GM23248 (cell line): Measurements from ENCODE around the gene SV2C. TPM values are rescaled to one million over a fixed set of nuclear protein-coding genes. Genes with fewer than 3 reads are reported as not detected.

ENCODE experiments used
- DNase-seq: peaks from one replicate; pipeline ENCODE4 v3.0.0-alpha.2; 2015
- H2AFZ ChIP-seq: fragments of 200-600 bp; sonication (generic); 2 replicates; pipeline ENCODE4 v1.6.1; 2016; ENCODE audit warnings: antibody characterized with exemption
- H3F3A ChIP-seq: fragments of 200-600 bp; sonication (generic); 2 replicates; pipeline ENCODE4 v1.6.1; 2016; ENCODE audit warnings: mild to moderate bottlenecking, antibody characterized with exemption, mixed run types; ENCODE audit not compliant: insufficient read depth
- H3K27ac ChIP-seq: fragments of 200-600 bp; sonication (generic); 2 replicates; pipeline ENCODE4 v1.5.1; 2016; ENCODE audit warnings: mild to moderate bottlenecking
- H3K27me3 ChIP-seq: fragments of 200-600 bp; sonication (generic); replicated peaks from 2 replicates; pipeline ENCODE4 v1.6.1; 2016; ENCODE audit warnings: mild to moderate bottlenecking; ENCODE audit not compliant: insufficient read depth
- H3K36me3 ChIP-seq: fragments of 200-600 bp; sonication (generic); 2 replicates; pipeline ENCODE4 v1.6.1; 2016; ENCODE audit warnings: low read depth, mild to moderate bottlenecking
- H3K4me1 ChIP-seq: fragments of 200-600 bp; sonication (generic); 2 replicates; pipeline ENCODE4 v1.6.1; 2016; ENCODE audit warnings: mild to moderate bottlenecking; ENCODE audit not compliant: insufficient read depth
- H3K4me2 ChIP-seq: fragments of 200-600 bp; sonication (generic); one replicate; pipeline ENCODE4 v1.6.1; 2016; ENCODE audit warnings: mild to moderate bottlenecking; ENCODE audit not compliant: unreplicated experiment
- H3K4me3 ChIP-seq: fragments of 200-600 bp; sonication (generic); 2 replicates; pipeline ENCODE4 v1.5.1; 2016; ENCODE audit warnings: mild to moderate bottlenecking
- H3K79me2 ChIP-seq: fragments of 200-600 bp; sonication (generic); 2 replicates; pipeline ENCODE4 v1.6.1; 2016; ENCODE audit warnings: mild to moderate bottlenecking; ENCODE audit not compliant: insufficient read depth
- H3K9ac ChIP-seq: fragments of 200-600 bp; sonication (generic); 2 replicates; pipeline ENCODE4 v1.6.1; 2016; ENCODE audit warnings: mild to moderate bottlenecking
- H3K9me2 ChIP-seq: fragments of 200-600 bp; sonication (generic); 2 replicates; pipeline ENCODE4 v1.6.1; 2016; ENCODE audit warnings: mixed run types, mild to moderate bottlenecking, moderate library complexity; ENCODE audit not compliant: insufficient read depth
- H3K9me3 ChIP-seq: fragments of 200-600 bp; sonication (generic); one replicate; pipeline ENCODE4 v1.6.1; 2017; ENCODE audit warnings: low read depth
- H4K20me1 ChIP-seq: fragments of 200-600 bp; sonication (generic); 2 replicates; pipeline ENCODE4 v1.6.0; 2016; ENCODE audit not compliant: insufficient read depth
- EZH2 ChIP-seq: fragments of 200-600 bp; sonication (generic); IDR thresholded peaks from 2 replicates; pipeline ENCODE4 v1.6.1; 2018; ENCODE audit warnings: antibody characterized with exemption, mild to moderate bottlenecking; ENCODE audit not compliant: insufficient read depth, poor library complexity, severe bottlenecking
- EZH2phosphoT487 ChIP-seq: fragments of 200-600 bp; sonication (generic); IDR thresholded peaks from 2 replicates; pipeline ENCODE4 v1.6.1; 2018; ENCODE audit warnings: antibody characterized with exemption, moderate library complexity, mild to moderate bottlenecking, low read depth; ENCODE audit not compliant: insufficient read depth
- WGBS, 2 experiments: methylation state at CpG; one replicate each; pipeline ENCODE4 v1.1.6; 2015 to 2017; ENCODE audit warnings: low lambda C conversion rate in 2 of 2, low coverage in 1 of 2; ENCODE audit errors: missing lambda C conversion rate in 2 of 2; 5-methylcytosine and 5-hydroxymethylcytosine counted together
- in situ Hi-C: fragments of 300-500 bp; cut with MboI; formaldehyde crosslinking; loops from 2 replicates; pipeline ENCODE4 v1.15.0; 2020
- polyA plus RNA-seq: library from polyadenylated mRNA; unstranded; fragments of >200 nt; fragmentation: Nextera tagmentation; extraction: Ambion mirVana; gene quantifications from 2 replicates; pipeline ENCODE4 v1.2.1, GENCODE V29; 2016
- total RNA-seq: library from RNA; depleted of rRNA; stranded (reverse); fragments of >200 nt; shearing (Covaris generic); gene quantifications from 2 replicates; pipeline ENCODE4 v1.2.3, GENCODE V29; 2014

The SV2C gene
- total and polyA plus RNA-seq, 2 experiments from 2014 or later: not detected

DNA sequence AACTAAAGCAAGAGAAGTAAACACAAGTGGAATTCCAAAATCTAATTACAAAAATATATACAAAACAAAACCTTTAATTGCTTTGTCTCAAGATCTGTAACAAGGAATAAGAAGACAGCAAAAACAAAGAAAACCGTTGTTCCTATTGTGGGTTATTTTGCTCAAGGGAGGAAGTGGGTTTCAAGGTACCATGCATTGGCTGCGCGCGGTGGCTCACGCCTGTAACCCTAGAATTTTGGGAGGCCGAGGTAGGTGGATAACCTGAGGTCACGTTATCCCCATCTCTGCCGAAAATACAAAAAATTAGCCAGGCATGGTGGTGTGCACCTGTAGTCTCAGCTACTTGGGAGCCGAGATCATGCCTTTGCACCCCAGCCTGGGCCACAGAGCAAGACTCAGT, 307.8 kb downstream of the SV2C start:
- in situ Hi-C loops: no loop called here
- no peak for DNase-seq
- TF ChIP-seq EZH2phosphoT487: no peak
- no peak for TF ChIP-seq EZH2
- H3K79me2 ChIP-seq: no peaks in the 10 kb centered on the region
- no peaks in the 10 kb centered on the region for H3K9me3 ChIP-seq
- WGBS, 2 experiments: 68 to 78% methylated on average over 9 of the region's 9 CpGs
- H3K4me3 ChIP-seq: no peak overlapping the region
- no peaks in the 10 kb centered on the region for H4K20me1 ChIP-seq
- H3K36me3 ChIP-seq: no peaks in the 10 kb centered on the region
- H2AFZ ChIP-seq: no peak overlapping the region
- H3K27ac ChIP-seq: no peak overlapping the region
- no peaks in the 10 kb centered on the region for H3K27me3 ChIP-seq
- no peak overlapping the region for H3K4me2 ChIP-seq
- H3K9ac ChIP-seq: no peak overlapping the region
- no peaks in the 10 kb centered on the region for H3K9me2 ChIP-seq
- H3F3A ChIP-seq: no peaks in the 10 kb centered on the region
- H3K4me1 ChIP-seq: no peaks in the 10 kb centered on the region

DNA sequence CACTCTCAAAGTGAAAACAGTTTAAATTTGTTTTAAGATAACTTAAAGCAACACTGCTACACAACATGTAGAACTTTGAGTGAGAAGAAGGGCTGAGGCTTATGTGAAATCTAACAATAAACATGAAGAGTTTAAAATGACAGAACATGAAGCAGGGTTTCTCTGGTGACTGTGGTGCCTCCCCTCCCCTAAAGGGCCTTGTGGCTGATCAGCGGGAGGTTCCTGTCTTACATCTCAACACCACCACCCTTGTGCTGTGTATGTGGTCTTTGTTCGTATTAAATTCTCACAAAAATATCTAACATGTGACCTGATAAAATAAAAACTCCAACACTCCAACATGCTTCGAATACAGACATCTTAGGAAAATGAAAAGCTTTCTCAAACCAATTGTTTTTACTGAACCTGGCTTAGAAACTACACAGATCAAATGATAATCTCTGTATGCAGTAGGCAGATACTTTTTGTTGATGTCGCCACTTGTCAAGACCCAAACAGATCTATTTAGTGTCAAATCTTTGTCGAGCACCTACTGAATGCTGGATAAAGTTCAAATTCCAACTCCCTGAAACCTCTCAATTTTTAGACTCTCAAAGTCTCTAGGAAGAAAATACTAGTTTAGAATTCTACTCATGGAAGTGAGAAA, 310.0 kb downstream of the SV2C start:
- H3K27me3 ChIP-seq: no peaks in the 10 kb centered on the region
- no peaks in the 10 kb centered on the region for H4K20me1 ChIP-seq
- H3K4me3 ChIP-seq: no peak overlapping the region
- TF ChIP-seq EZH2phosphoT487 (no peak), EZH2 (no peak)
- no peak overlapping the region for H3K4me2 ChIP-seq
- H3K36me3 ChIP-seq: no peaks in the 10 kb centered on the region
- H3K27ac ChIP-seq: no peak overlapping the region
- no peaks in the 10 kb centered on the region for H3K79me2 ChIP-seq
- H3K4me1 ChIP-seq: no peaks in the 10 kb centered on the region
- H3F3A ChIP-seq: no peaks in the 10 kb centered on the region
- WGBS, 2 experiments: 46 to 47% methylated on average over 5 of the region's 5 CpGs
- no peaks in the 10 kb centered on the region for H3K9me2 ChIP-seq
- no peaks in the 10 kb centered on the region for H3K9me3 ChIP-seq
- in situ Hi-C loops: no loop called here
- no peak overlapping the region for H3K9ac ChIP-seq
- no peak overlapping the region for H2AFZ ChIP-seq
- DNase-seq: no peak

- no peaks in the 10 kb centered on the region for H4K20me1 ChIP-seq
- TF ChIP-seq EZH2phosphoT487 (no peak), EZH2 (no peak)
- no peaks in the 10 kb centered on the region for H3K79me2 ChIP-seq
- 0 out of 2 replicates have a peak, but pooled peaks cover 1% of the 10 kb centered on the region for H3K4me1 ChIP-seq
- WGBS, 2 experiments: 34 to 44% methylated on average over 2 of the region's 2 CpGs
- no peak overlapping the region for H2AFZ ChIP-seq
- in situ Hi-C loops: no loop called here
- H3K9me2 ChIP-seq: no peaks in the 10 kb centered on the region
- H3K9ac ChIP-seq: no peak overlapping the region
- H3F3A ChIP-seq: no peaks in the 10 kb centered on the region
- no peak for DNase-seq
- H3K27ac ChIP-seq: no peak overlapping the region
- no peaks in the 10 kb centered on the region for H3K36me3 ChIP-seq
- no peak overlapping the region for H3K4me2 ChIP-seq
- no peaks in the 10 kb centered on the region for H3K9me3 ChIP-seq
- H3K27me3 ChIP-seq: peaks cover 32% of the 10 kb centered on the region
- no peak overlapping the region for H3K4me3 ChIP-seq
Measured at GRCh38 chr5:76397200-76397599, 314.0 kb downstream of the SV2C start.

DNA sequence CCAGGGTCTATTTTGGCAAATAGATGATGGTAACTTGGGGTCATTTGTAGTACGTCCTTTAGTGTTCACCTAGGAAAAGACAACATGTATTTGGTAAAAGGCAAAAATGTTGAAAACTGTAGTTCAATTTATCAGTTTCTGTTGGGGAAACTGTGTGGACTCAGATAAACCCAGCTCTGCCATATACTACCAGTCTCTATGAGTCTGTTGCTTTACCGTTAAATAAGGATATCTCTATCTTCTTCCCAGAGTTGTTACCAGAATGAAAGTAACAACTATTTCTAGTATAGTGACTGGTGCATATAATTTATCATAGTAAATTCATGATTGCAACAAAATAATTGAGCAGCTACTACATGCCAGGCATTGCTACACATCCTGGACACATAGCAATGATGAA, 316.1 kb downstream of the SV2C start:
- DNase-seq: no peak
- Histone ChIP-seq H4K20me1 (no peaks in the 10 kb centered on the region), H3K36me3 (no peaks in the 10 kb centered on the region), H3K9ac (no peak overlapping the region), H3K9me2 (no peaks in the 10 kb centered on the region), H2AFZ (no peak overlapping the region), H3K4me3 (no peak overlapping the region), H3K27me3 (peaks cover 42% of the 10 kb centered on the region), H3F3A (no peaks in the 10 kb centered on the region), H3K9me3 (no peaks in the 10 kb centered on the region), H3K4me2 (no peak overlapping the region), H3K79me2 (no peaks in the 10 kb centered on the region), H3K27ac (no peak overlapping the region), H3K4me1 (0 out of 2 replicates have a peak, but pooled peaks cover 5% of the 10 kb centered on the region)
- no peak for TF ChIP-seq EZH2phosphoT487
- TF ChIP-seq EZH2: no peak
- WGBS, 2 experiments: 58 to 65% methylated on average over 2 of the region's 2 CpGs
- in situ Hi-C loops: no loop called here
